Subcutaneous adipose tissue (tissue), 4 donors: ENCODE measurements around the gene STXBP6. TPM values are rescaled to one million over a fixed set of nuclear protein-coding genes. Genes with fewer than 3 reads are reported as not detected.

Source experiments
- CTCF ChIP-seq: fragments of 450-650 bp; IDR thresholded peaks from one replicate; pipeline ENCODE4 v1.5.1; 2016; ENCODE audit warnings: low read depth, mild to moderate bottlenecking, control low read depth, antibody characterized with exemption, moderate library complexity
- total RNA-seq, 4 donors: library from RNA; depleted of rRNA; stranded (reverse); fragments of >200 nt; gene quantifications; one replicate each; pipeline ENCODE4 v1.1.0, GENCODE V29; 2016

STXBP6 gene
- total RNA-seq, 4 donors from 2014 or later = 5.4 to 11.7 (median 9.3) TPM

DNA sequence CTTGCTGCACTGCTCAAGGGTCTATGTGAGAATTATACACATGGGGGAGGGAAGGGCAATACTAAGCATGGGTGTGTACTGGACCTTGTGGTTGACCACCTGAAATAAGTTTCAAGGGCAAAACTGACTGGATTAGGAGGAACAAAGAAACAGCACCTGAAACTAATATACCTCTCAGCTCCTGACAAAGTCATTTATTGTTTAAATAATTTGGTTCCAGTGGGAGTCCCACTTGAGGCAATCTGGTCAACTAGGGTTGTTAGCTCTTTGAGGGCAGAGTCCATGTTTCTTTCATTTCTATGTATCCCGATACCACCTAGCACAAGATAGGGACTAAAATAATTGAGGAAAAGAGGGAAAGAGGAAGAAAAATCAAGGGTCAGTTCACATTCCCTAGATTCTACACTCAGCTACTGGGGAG, 45.5 kb downstream of the STXBP6 start:
- TF ChIP-seq CTCF = no peak

GRCh38 chr14:25003537-25003936, 46.4 kb downstream of the STXBP6 start:
- TF ChIP-seq CTCF = no peak

DNA sequence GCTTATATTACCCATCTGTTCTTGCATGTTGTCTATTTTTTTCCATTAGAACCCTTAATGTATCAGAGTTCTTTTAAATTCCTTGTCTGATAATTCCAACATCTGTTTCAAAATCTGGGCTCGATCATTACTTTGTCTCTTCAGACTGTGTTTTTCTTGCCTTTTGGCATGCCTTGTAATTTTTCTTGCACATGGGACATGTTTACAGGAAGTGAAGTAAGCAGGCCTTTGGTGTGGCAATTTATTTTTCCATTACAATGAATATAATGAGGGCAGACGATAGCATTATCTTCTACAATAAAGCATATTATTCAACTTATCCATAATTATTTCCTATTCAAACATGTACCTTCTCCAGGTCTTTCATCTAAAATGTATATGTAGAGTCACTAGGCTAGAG, 48.3 kb downstream of the STXBP6 start:
- no peak for TF ChIP-seq CTCF

- no peak for TF ChIP-seq CTCF
Measured at GRCh38 chr14:25001156-25001555, 48.8 kb downstream of the STXBP6 start.

DNA sequence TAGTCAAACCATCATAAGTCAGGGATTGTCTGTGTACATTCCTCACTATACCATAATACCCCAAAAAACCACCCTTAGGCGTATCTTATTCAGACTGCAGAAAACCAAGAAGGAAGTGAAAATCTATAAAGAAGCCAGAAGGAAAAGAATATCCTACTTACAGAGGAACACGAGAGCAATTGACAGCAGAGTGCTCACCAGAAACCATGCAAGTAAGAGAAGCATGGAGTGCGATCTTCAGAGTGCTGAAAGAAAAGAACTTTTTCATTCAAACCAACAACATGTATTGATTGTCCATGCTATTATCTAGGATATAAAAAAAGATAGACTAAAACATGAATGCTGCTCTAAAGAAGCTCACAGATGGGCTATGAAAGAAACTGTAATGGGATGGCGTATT, 50.8 kb downstream of the STXBP6 start:
- TF ChIP-seq CTCF = no peak

- TF ChIP-seq CTCF = no peak
Measured at GRCh38 chr14:24996930-24997725, 52.8 kb downstream of the STXBP6 start.

GRCh38 chr14:24995016-24995415, 54.9 kb downstream of the STXBP6 start:
- no peak for TF ChIP-seq CTCF
